Body of pancreas (tissue), 4 donors: Measurements from ENCODE around the gene KTI12. TPM values are rescaled to one million over a fixed set of nuclear protein-coding genes. Genes with fewer than 3 reads are reported as not detected.

Source experiments
- ATAC-seq: fragments of 150-250 bp; one replicate; pipeline ENCODE4 v1.9.1; 2016
- DNase-seq, 4 donors: peaks; one replicate each; pipeline ENCODE4 v3.0.0-alpha.2; 2019
- H3K27ac ChIP-seq, 4 donors: fragments of 200-600 bp; sonication (generic); 1 replicate in 3 of 4; 2 replicates in 1 of 4; pipeline versions ENCODE4 v1.5.1 to v1.6.1; 2016 to 2019; ENCODE audit warnings: mild to moderate bottlenecking in 1 of 4, mixed read lengths in 1 of 4, moderate library complexity in 1 of 4
- H3K27me3 ChIP-seq, 2 donors: fragments of 200-600 bp; sonication (generic); one replicate each; pipeline ENCODE4 v1.6.0; 2016; ENCODE audit warnings: mild to moderate bottlenecking in 1 of 2
- H3K36me3 ChIP-seq, 2 donors: fragments of 200-600 bp; sonication (generic); replicated peaks in 1 of 2; 2 replicates each; pipeline ENCODE4 v1.5.1; 2016; ENCODE audit warnings: low read depth in 2 of 2; ENCODE audit not compliant: insufficient read depth in 1 of 2
- H3K4me1 ChIP-seq: fragments of 200-600 bp; sonication (generic); one replicate; pipeline ENCODE4 v1.6.0; 2016
- H3K4me3 ChIP-seq, 2 donors: fragments of 200-600 bp; sonication (generic); 1 replicate in 1 of 2; 2 replicates in 1 of 2; pipeline ENCODE4 v1.5.1; 2016 to 2019
- H3K9me3 ChIP-seq, 3 donors: fragments of 200-600 bp; sonication (generic); 1 replicate in 2 of 3; 2 replicates in 1 of 3; pipeline ENCODE4 v1.5.1; 2016
- CTCF ChIP-seq, 7 experiments: fragments of 450-650 bp in 4 of 7; fragments of 200-600 bp in 3 of 7; sonication (generic) in 3 of 7; IDR thresholded peaks; one replicate each; pipeline ENCODE4 v1.5.1; 2016 to 2019; ENCODE audit warnings: antibody characterized with exemption in 7 of 7
- POLR2A ChIP-seq, 3 donors: fragments of 450-650 bp; IDR thresholded peaks; one replicate each; pipeline ENCODE4 v1.6.1; 2016; ENCODE audit warnings: antibody characterized with exemption in 3 of 3, mild to moderate bottlenecking in 2 of 3
- WGBS, 2 donors: methylation state at CpG; one replicate each; pipeline ENCODE4 v1.1.5; 2017; 5-methylcytosine and 5-hydroxymethylcytosine counted together
- intact Hi-C: fragments of 100-400 bp; cut with DNase I; formaldehyde crosslinking; loops from one replicate; pipeline ENCODE4 v1.15.1; 2023
- total RNA-seq, 2 donors: library from RNA; depleted of rRNA; stranded (reverse); fragments of >200 nt; gene quantifications; one replicate each; pipeline ENCODE4 v1.1.0, GENCODE V29; 2016

Gene KTI12
- total RNA-seq, 2 donors from 2014 or later, result 7.6 to 8.8 TPM

- H3K27me3 ChIP-seq, result no peaks in the 10 kb centered on the region
- 0 to 4% methylated on average over 1 of the region's 1 CpG for WGBS, 2 donors
- DNase-seq, result no peak
- H3K4me1 ChIP-seq, result peaks cover 41% of the 10 kb centered on the region
- H3K9me3 ChIP-seq, result no peaks in the 10 kb centered on the region
- H3K27ac ChIP-seq, result peak overlapping the region in 2 of 4 donors; percentile 91 to 98
- intact Hi-C loops, result no loop called here
- no peak for ATAC-seq
- H3K4me3 ChIP-seq, result peak overlapping the region in 1 of 2 donors; percentile 83
- H3K36me3 ChIP-seq, result peaks cover 0 to 6% of the 10 kb centered on the region in 2 donors
- TF ChIP-seq POLR2A (IDR thresholded peaks at IDR 0.05) (no peak), CTCF (IDR thresholded peaks at IDR 0.05) (no peak)
Observed at GRCh38 chr1:52057255-52057654, 23.6 kb upstream of the KTI12 start.

GRCh38 chr1:52056937-52057231 lies 23.3 kb upstream of the KTI12 start:
- TF ChIP-seq CTCF (IDR thresholded peaks at IDR 0.05) (no peak), POLR2A (IDR thresholded peaks at IDR 0.05) (no peak)
- no peak for ATAC-seq
- Histone ChIP-seq H3K27ac (peak overlapping the region; percentile 91 to 98 (median 94)), H3K27me3 (no peaks in the 10 kb centered on the region), H3K36me3 (peaks cover 0 to 6% of the 10 kb centered on the region in 2 donors), H3K4me1 (peaks cover 41% of the 10 kb centered on the region), H3K9me3 (no peaks in the 10 kb centered on the region), H3K4me3 (peak overlapping the region; percentile 83 to 87)
- intact Hi-C loops, result no loop called here
- no peak for DNase-seq
- WGBS, 2 donors, result 0% methylated on average over 4 of the region's 4 CpGs

DNA sequence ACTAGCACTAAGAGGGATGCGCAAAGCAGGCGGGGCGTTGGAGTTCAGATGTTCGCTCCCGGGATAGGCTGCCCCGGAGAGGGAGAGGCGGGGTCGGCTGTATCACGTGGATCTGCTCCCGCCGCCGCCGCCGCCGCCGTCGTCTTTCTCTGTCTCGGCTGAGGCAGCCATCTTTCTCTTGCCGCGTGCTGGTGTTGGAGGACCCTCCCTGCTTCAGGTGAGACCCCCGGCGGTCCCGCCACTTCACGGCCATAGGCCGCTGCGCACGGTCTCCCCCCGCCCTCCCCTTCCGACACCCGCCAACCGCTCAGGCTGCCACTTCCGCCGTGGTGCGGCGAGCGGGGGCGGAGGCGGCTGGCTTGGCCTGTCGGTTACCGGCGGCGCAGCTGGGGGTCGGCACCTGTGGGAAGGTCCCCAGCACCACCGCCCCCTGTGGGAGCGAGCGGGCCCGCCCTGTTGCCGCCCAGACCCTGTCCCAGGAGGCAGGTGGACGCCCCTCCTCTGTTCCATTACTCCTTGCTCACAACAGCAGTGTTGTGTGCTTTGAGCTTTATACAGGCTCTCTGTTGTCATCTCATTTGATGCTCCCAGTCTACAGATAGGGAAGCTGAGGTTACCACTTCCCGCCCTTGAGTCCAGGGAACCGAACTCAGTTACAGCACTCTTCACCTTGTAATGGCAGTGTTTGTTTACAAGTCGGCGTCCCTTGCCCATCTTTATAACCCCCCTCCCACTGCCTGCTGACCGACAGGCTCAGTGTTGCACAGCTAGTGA lies 22.7 kb upstream of the KTI12 start, which contains the start of gene BTF3L4:
TSS of gene BTF3L4 (plus strand) at position 133 of the 774 bp plus-strand sequence. CDS start 3,553 bp downstream, outside the sequence.
- H3K4me1 ChIP-seq, result peaks cover 41% of the 10 kb centered on the region
- H3K27ac ChIP-seq, result peak within 1 kb of the TSS; percentile 91 to 98 (median 94)
- peak; percentile 96 to 98 (median 97) for DNase-seq
- TF ChIP-seq CTCF (IDR thresholded peaks at IDR 0.05) (no peak), POLR2A (IDR thresholded peaks at IDR 0.05) (peak; percentile 49 to 82 (median 79))
- no peaks in the 10 kb centered on the region for H3K9me3 ChIP-seq
- H3K36me3 ChIP-seq, result peaks cover 0 to 6% of the 10 kb centered on the region in 2 donors
- H3K27me3 ChIP-seq, result no peaks in the 10 kb centered on the region
- H3K4me3 ChIP-seq, result peak within 1 kb of the TSS; percentile 83 to 87
- peak; percentile 93 for ATAC-seq
- intact Hi-C loops, result no loop called here
- 0% methylated on average over 11 to 54 of the region's 54 CpGs for WGBS, 2 donors

GRCh38 chr1:52055866-52056162 lies 22.2 kb upstream of the KTI12 start:
- ATAC-seq, result no peak
- H3K36me3 ChIP-seq, result peaks cover 0 to 5% of the 10 kb centered on the region in 2 donors
- TF ChIP-seq CTCF (IDR thresholded peaks at IDR 0.05), result peak in 1 of 7 experiments; percentile 3
- no peak for TF ChIP-seq POLR2A (IDR thresholded peaks at IDR 0.05)
- WGBS, 2 donors, result 0 to 1% methylated on average over 12 of the region's 12 CpGs
- H3K4me1 ChIP-seq, result peaks cover 41% of the 10 kb centered on the region
- intact Hi-C loops, result no loop called here
- peak overlapping the region; percentile 91 to 98 (median 94) for H3K27ac ChIP-seq
- DNase-seq, result no peak
- H3K27me3 ChIP-seq, result no peaks in the 10 kb centered on the region
- H3K9me3 ChIP-seq, result no peaks in the 10 kb centered on the region
- peak overlapping the region; percentile 83 to 87 for H3K4me3 ChIP-seq
